ENCODE data around the gene ERC2.

- TF ChIP-seq POLR2AphosphoS5 (IDR thresholded peaks at IDR 0.05; ENCODE audit: insufficient read depth, low read depth, low read length) = no peak
- no peak for TF ChIP-seq CTCF (IDR thresholded peaks at IDR 0.05; ENCODE audit: extremely low read depth in 1 of 2, insufficient read depth in 1 of 2, low read depth in 1 of 2, low read length in 2 of 2)
Measured at GRCh38 chr3:55951388-55951787, 516.9 kb downstream of the ERC2 start.
